Parathyroid adenoma (tissue), 2 donors: ENCODE data around the gene HCLS1.

Experiments used
- H2AFZ ChIP-seq: fragments of 300-600 bp; sonication (generic); one replicate; pipeline ENCODE4 v1.7.0; 2017; ENCODE audit warnings: antibody characterized with exemption, mild to moderate bottlenecking
- H3K27ac ChIP-seq: fragments of 300-600 bp; sonication (generic); one replicate; pipeline ENCODE4 v1.7.0; 2017
- H3K27me3 ChIP-seq: fragments of 300-600 bp; sonication (generic); one replicate; pipeline ENCODE4 v1.7.0; 2017; ENCODE audit warnings: low read length; ENCODE audit not compliant: control insufficient read depth, insufficient read depth
- H3K36me3 ChIP-seq: fragments of 300-600 bp; sonication (generic); one replicate; pipeline ENCODE4 v1.7.0; 2017; ENCODE audit warnings: low read length; ENCODE audit not compliant: control insufficient read depth, insufficient read depth
- H3K4me1 ChIP-seq: fragments of 300-600 bp; sonication (generic); one replicate; pipeline ENCODE4 v1.7.0; 2017; ENCODE audit warnings: control low read depth
- H3K4me2 ChIP-seq: fragments of 300-600 bp; sonication (generic); one replicate; pipeline ENCODE4 v1.7.0; 2017; ENCODE audit warnings: low read length
- H3K4me3 ChIP-seq: fragments of 300-600 bp; sonication (generic); one replicate; pipeline ENCODE4 v1.7.0; 2017; ENCODE audit warnings: low read depth, low read length
- H3K79me2 ChIP-seq: fragments of 300-600 bp; sonication (generic); one replicate; pipeline ENCODE4 v1.7.0; 2017; ENCODE audit warnings: control low read depth
- H3K9ac ChIP-seq: fragments of 300-600 bp; sonication (generic); one replicate; pipeline ENCODE4 v1.7.0; 2017; ENCODE audit warnings: mild to moderate bottlenecking
- H3K9me3 ChIP-seq: fragments of 300-600 bp; sonication (generic); one replicate; pipeline ENCODE4 v1.7.0; 2017; ENCODE audit warnings: low read length; ENCODE audit not compliant: control insufficient read depth
- TF ChIP-seq, protein P1 (sequence below): fragments of 300-600 bp; sonication (generic); IDR thresholded peaks from one replicate; pipeline ENCODE4 v1.7.0; 2017; ENCODE audit warnings: antibody characterized with exemption, mild to moderate bottlenecking
- donor health status: primary hyperparathyroidism.

HCLS1 gene

DNA sequence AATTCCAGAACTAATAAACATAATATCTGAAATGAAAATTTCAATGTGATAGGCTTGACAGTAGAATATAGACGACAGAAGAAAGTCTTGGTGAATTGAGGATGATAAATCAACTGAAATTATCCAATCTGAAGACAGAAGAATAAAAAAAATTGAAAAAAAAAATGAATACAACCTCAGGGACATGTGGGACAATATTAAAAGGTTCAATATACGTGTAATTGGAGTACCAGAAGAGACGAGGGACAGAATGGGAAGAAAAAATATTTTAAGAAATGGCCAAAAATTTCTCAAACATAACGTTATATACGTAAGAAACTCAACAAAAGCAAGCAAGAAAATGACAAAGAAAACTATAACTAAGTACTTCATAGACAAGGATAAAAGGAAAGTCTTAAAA, 43.3 kb upstream of the HCLS1 start:
- Histone ChIP-seq H3K9ac (no peak overlapping the region), H3K27ac (no peak overlapping the region), H3K4me2 (no peak overlapping the region), H3K4me3 (no peak overlapping the region), H3K4me1 (no peaks in the 10 kb centered on the region), H3K79me2 (peaks cover 15% of the 10 kb centered on the region), H3K27me3 (no peaks in the 10 kb centered on the region), H2AFZ (no peak overlapping the region), H3K9me3 (no peaks in the 10 kb centered on the region), H3K36me3 (no peaks in the 10 kb centered on the region)
- TF ChIP-seq, protein P1, sequence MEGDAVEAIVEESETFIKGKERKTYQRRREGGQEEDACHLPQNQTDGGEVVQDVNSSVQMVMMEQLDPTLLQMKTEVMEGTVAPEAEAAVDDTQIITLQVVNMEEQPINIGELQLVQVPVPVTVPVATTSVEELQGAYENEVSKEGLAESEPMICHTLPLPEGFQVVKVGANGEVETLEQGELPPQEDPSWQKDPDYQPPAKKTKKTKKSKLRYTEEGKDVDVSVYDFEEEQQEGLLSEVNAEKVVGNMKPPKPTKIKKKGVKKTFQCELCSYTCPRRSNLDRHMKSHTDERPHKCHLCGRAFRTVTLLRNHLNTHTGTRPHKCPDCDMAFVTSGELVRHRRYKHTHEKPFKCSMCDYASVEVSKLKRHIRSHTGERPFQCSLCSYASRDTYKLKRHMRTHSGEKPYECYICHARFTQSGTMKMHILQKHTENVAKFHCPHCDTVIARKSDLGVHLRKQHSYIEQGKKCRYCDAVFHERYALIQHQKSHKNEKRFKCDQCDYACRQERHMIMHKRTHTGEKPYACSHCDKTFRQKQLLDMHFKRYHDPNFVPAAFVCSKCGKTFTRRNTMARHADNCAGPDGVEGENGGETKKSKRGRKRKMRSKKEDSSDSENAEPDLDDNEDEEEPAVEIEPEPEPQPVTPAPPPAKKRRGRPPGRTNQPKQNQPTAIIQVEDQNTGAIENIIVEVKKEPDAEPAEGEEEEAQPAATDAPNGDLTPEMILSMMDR: no peak

DNA sequence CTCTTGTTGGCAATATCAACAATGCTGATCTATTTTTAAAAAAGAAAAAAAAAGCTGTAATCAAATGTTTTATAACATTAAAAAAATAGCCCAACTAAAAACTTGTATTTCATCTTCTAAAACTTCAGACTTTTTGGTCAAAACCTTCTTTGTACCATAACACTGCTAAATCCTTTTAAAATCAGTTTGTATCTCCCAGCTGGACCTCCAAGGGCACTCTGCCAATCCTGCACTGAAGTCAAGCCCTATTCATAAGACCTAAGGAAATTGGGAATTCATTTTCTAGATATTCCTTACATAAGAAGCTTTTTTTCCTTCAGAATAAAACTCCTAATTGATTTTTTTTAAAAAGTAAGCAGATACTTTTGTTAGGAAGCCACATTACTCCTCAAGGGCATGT, 38.2 kb upstream of the HCLS1 start:
- TF ChIP-seq, protein P1: no peak
- no peak overlapping the region for H3K4me3 ChIP-seq
- H3K9me3 ChIP-seq: no peaks in the 10 kb centered on the region
- H3K27me3 ChIP-seq: no peaks in the 10 kb centered on the region
- no peaks in the 10 kb centered on the region for H3K36me3 ChIP-seq
- peaks cover 6% of the 10 kb centered on the region for H3K79me2 ChIP-seq
- no peak overlapping the region for H3K9ac ChIP-seq
- peaks cover 2% of the 10 kb centered on the region for H3K4me1 ChIP-seq
- no peak overlapping the region for H2AFZ ChIP-seq
- H3K27ac ChIP-seq: no peak overlapping the region
- H3K4me2 ChIP-seq: no peak overlapping the region

DNA sequence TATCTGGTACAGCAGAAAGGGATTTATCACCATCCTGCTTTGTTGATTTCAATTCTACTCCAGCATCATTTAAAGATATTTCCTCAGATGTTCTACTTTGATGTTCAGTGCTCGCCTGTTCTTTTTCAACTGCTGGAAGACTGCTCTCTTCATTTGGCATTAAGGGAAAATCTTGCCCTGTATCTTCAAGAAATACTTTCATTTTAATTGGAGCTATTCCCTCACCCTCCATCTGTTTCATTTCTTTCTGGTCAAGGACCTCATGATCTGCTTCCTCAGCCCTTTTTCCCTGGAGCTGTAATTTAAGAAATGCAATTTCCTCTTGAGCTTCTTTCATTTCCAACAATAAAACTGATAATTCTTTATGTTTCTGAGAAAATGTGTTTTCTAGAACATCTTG, 37.8 kb upstream of the HCLS1 start:
- H3K27ac ChIP-seq: no peak overlapping the region
- H3K36me3 ChIP-seq: no peaks in the 10 kb centered on the region
- H3K27me3 ChIP-seq: no peaks in the 10 kb centered on the region
- no peaks in the 10 kb centered on the region for H3K9me3 ChIP-seq
- H3K4me3 ChIP-seq: no peak overlapping the region
- H3K9ac ChIP-seq: no peak overlapping the region
- peaks cover 4% of the 10 kb centered on the region for H3K79me2 ChIP-seq
- H3K4me1 ChIP-seq: peaks cover 2% of the 10 kb centered on the region
- no peak overlapping the region for H3K4me2 ChIP-seq
- TF ChIP-seq, protein P1: no peak
- no peak overlapping the region for H2AFZ ChIP-seq

DNA sequence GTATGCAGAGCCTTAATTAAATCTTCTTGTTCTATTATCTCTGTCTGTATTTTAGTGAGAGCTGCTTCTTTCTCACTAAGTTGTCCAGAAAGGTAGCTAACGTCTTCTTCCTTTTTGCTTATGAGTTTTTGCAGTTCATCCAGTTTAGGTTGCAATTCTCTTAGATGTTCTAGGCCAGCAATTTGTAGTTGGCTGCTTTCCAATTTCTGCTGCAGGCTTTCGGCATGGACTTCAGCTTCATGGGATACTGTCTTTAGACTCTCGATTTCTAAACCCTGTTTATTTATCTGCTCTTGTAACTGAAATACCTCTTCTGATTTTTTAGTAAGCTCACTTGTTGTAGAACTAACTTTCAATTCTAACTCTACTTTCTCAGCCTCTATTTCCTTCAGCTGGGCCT, 35.5 kb upstream of the HCLS1 start:
- no peak overlapping the region for H3K4me2 ChIP-seq
- H3K4me1 ChIP-seq: peaks cover 2% of the 10 kb centered on the region
- no peak overlapping the region for H3K4me3 ChIP-seq
- no peak overlapping the region for H2AFZ ChIP-seq
- H3K36me3 ChIP-seq: no peaks in the 10 kb centered on the region
- H3K9me3 ChIP-seq: no peaks in the 10 kb centered on the region
- TF ChIP-seq, protein P1: no peak
- no peaks in the 10 kb centered on the region for H3K27me3 ChIP-seq
- no peaks in the 10 kb centered on the region for H3K79me2 ChIP-seq
- no peak overlapping the region for H3K9ac ChIP-seq
- no peak overlapping the region for H3K27ac ChIP-seq

DNA sequence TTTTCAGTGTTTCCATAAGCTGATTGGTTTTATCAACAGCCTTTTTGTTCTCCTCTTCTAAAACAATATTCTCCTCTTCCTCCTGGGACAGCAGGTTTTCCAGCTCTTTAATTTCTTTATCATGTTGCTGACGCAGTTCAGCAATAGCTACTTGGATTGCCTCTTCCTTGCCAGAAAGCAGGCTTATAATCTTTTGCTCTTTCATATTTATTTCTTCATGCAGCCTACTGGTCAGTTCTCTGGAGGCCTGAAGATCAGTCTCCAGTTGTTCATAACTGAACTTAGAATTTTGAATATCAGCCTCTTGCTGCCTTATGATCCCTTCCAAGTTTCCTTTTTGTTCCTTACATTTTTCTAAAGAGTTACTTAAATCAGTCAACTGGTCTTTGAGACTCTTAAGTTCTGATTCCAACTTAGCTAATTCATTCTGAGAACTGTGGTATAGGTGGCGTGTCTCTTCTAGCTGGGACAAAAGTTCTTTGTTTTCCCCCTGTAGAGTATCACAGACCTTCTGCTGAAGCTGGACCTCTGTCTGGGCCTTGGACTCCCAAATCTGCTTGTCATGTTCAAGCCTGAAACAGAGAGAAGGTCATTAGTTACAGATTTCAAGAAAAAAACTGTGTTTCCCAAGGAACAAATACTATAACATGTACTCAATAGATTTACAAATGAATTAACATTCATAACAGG, 31.5 kb upstream of the HCLS1 start:
- H3K9ac ChIP-seq: no peak overlapping the region
- H3K4me1 ChIP-seq: peaks cover 2% of the 10 kb centered on the region
- no peak overlapping the region for H3K4me3 ChIP-seq
- H3K79me2 ChIP-seq: no peaks in the 10 kb centered on the region
- no peak overlapping the region for H3K27ac ChIP-seq
- H3K27me3 ChIP-seq: no peaks in the 10 kb centered on the region
- TF ChIP-seq, protein P1: no peak
- no peaks in the 10 kb centered on the region for H3K9me3 ChIP-seq
- no peak overlapping the region for H3K4me2 ChIP-seq
- no peaks in the 10 kb centered on the region for H3K36me3 ChIP-seq
- H2AFZ ChIP-seq: no peak overlapping the region
